ENCODE results near the gene VPS16.

Gene VPS16

GRCh38 chr20:2847802-2848201 lies 7.3 kb downstream of the VPS16 start:
- H3K27ac ChIP-seq (ENCODE audit: low read depth, low read length): no peak overlapping the region
- no peaks in the 10 kb centered on the region for H3K4me1 ChIP-seq (ENCODE audit: control insufficient read depth, insufficient read depth, low read length)
- H3K36me3 ChIP-seq (ENCODE audit: control insufficient read depth, insufficient read depth, low read length): no peaks in the 10 kb centered on the region
- H3K27me3 ChIP-seq (ENCODE audit: control insufficient read depth, insufficient read depth, low read length): no peaks in the 10 kb centered on the region
- H3K9ac ChIP-seq (ENCODE audit: low read length): no peak overlapping the region
- H3K4me3 ChIP-seq (ENCODE audit: low read length): no peak overlapping the region

- no peak overlapping the region for H3K27ac ChIP-seq (ENCODE audit: low read depth, low read length)
- H3K4me3 ChIP-seq (ENCODE audit: low read length): no peak overlapping the region
These were observed 9.0 kb downstream of the VPS16 start for GRCh38 chr20:2849529-2849928.

GRCh38 chr20:2851086-2851485 lies 10.5 kb downstream of the VPS16 start:
- Histone ChIP-seq H3K9ac (ENCODE audit: low read length) (no peak overlapping the region), H3K4me1 (ENCODE audit: control insufficient read depth, insufficient read depth, low read length) (no peaks in the 10 kb centered on the region), H3K27me3 (ENCODE audit: control insufficient read depth, insufficient read depth, low read length) (no peaks in the 10 kb centered on the region), H3K36me3 (ENCODE audit: control insufficient read depth, insufficient read depth, low read length) (no peaks in the 10 kb centered on the region), H3K27ac (ENCODE audit: low read depth, low read length) (no peak overlapping the region), H3K4me3 (ENCODE audit: low read length) (no peak overlapping the region)

More at GRCh38 chr20:2849529-2849928, 9.0 kb downstream of the VPS16 start:
- H3K27me3 ChIP-seq (ENCODE audit: control insufficient read depth, insufficient read depth, low read length): no peaks in the 10 kb centered on the region
- no peaks in the 10 kb centered on the region for H3K4me1 ChIP-seq (ENCODE audit: control insufficient read depth, insufficient read depth, low read length)
- H3K9ac ChIP-seq (ENCODE audit: low read length): no peak overlapping the region
- no peaks in the 10 kb centered on the region for H3K36me3 ChIP-seq (ENCODE audit: control insufficient read depth, insufficient read depth, low read length)

- H3K4me1 ChIP-seq (ENCODE audit: control insufficient read depth, insufficient read depth, low read length): no peaks in the 10 kb centered on the region
- no peaks in the 10 kb centered on the region for H3K27me3 ChIP-seq (ENCODE audit: control insufficient read depth, insufficient read depth, low read length)
- H3K27ac ChIP-seq (ENCODE audit: low read depth, low read length): no peak overlapping the region
- H3K9ac ChIP-seq (ENCODE audit: low read length): no peak overlapping the region
- no peak overlapping the region for H3K4me3 ChIP-seq (ENCODE audit: low read length)
- peaks cover 10% of the 10 kb centered on the region for H3K36me3 ChIP-seq (ENCODE audit: control insufficient read depth, insufficient read depth, low read length)
These were observed 18.0 kb downstream of the VPS16 start for GRCh38 chr20:2858591-2858990.

GRCh38 chr20:2859330-2860121 lies 19.0 kb downstream of the VPS16 start:
- Histone ChIP-seq H3K27ac (ENCODE audit: low read depth, low read length) (no peak overlapping the region), H3K4me3 (ENCODE audit: low read length) (no peak overlapping the region), H3K9ac (ENCODE audit: low read length) (no peak overlapping the region), H3K27me3 (ENCODE audit: control insufficient read depth, insufficient read depth, low read length) (no peaks in the 10 kb centered on the region), H3K4me1 (ENCODE audit: control insufficient read depth, insufficient read depth, low read length) (no peaks in the 10 kb centered on the region), H3K36me3 (ENCODE audit: control insufficient read depth, insufficient read depth, low read length) (peaks cover 15% of the 10 kb centered on the region)

- Histone ChIP-seq H3K9ac (ENCODE audit: low read length) (no peak overlapping the region), H3K27me3 (ENCODE audit: control insufficient read depth, insufficient read depth, low read length) (no peaks in the 10 kb centered on the region), H3K36me3 (ENCODE audit: control insufficient read depth, insufficient read depth, low read length) (peaks cover 25% of the 10 kb centered on the region), H3K4me1 (ENCODE audit: control insufficient read depth, insufficient read depth, low read length) (no peaks in the 10 kb centered on the region), H3K27ac (ENCODE audit: low read depth, low read length) (no peak overlapping the region), H3K4me3 (ENCODE audit: low read length) (no peak overlapping the region)
These were observed 24.1 kb downstream of the VPS16 start for GRCh38 chr20:2864626-2865025.

GRCh38 chr20:2865101-2865500 lies 24.6 kb downstream of the VPS16 start:
- no peaks in the 10 kb centered on the region for H3K27me3 ChIP-seq (ENCODE audit: control insufficient read depth, insufficient read depth, low read length)
- H3K27ac ChIP-seq (ENCODE audit: low read depth, low read length): no peak overlapping the region
- H3K4me1 ChIP-seq (ENCODE audit: control insufficient read depth, insufficient read depth, low read length): no peaks in the 10 kb centered on the region
- peaks cover 25% of the 10 kb centered on the region for H3K36me3 ChIP-seq (ENCODE audit: control insufficient read depth, insufficient read depth, low read length)
- no peak overlapping the region for H3K4me3 ChIP-seq (ENCODE audit: low read length)
- no peak overlapping the region for H3K9ac ChIP-seq (ENCODE audit: low read length)

- H3K9ac ChIP-seq (ENCODE audit: low read length): no peak overlapping the region
- no peaks in the 10 kb centered on the region for H3K27me3 ChIP-seq (ENCODE audit: control insufficient read depth, insufficient read depth, low read length)
- no peak overlapping the region for H3K4me3 ChIP-seq (ENCODE audit: low read length)
- no peak overlapping the region for H3K27ac ChIP-seq (ENCODE audit: low read depth, low read length)
- peaks cover 23% of the 10 kb centered on the region for H3K36me3 ChIP-seq (ENCODE audit: control insufficient read depth, insufficient read depth, low read length)
- H3K4me1 ChIP-seq (ENCODE audit: control insufficient read depth, insufficient read depth, low read length): no peaks in the 10 kb centered on the region
These were observed 25.1 kb downstream of the VPS16 start for GRCh38 chr20:2865630-2866029.

- no peak overlapping the region for H3K9ac ChIP-seq (ENCODE audit: low read length)
- peaks cover 18% of the 10 kb centered on the region for H3K36me3 ChIP-seq (ENCODE audit: control insufficient read depth, insufficient read depth, low read length)
- no peaks in the 10 kb centered on the region for H3K4me1 ChIP-seq (ENCODE audit: control insufficient read depth, insufficient read depth, low read length)
- no peak overlapping the region for H3K27ac ChIP-seq (ENCODE audit: low read depth, low read length)
- H3K4me3 ChIP-seq (ENCODE audit: low read length): no peak overlapping the region
- H3K27me3 ChIP-seq (ENCODE audit: control insufficient read depth, insufficient read depth, low read length): peaks cover 5% of the 10 kb centered on the region
These were observed 25.7 kb downstream of the VPS16 start for GRCh38 chr20:2866236-2866635.

- Histone ChIP-seq H3K4me3 (ENCODE audit: low read length) (no peak overlapping the region), H3K4me1 (ENCODE audit: control insufficient read depth, insufficient read depth, low read length) (no peaks in the 10 kb centered on the region), H3K27ac (ENCODE audit: low read depth, low read length) (no peak overlapping the region), H3K36me3 (ENCODE audit: control insufficient read depth, insufficient read depth, low read length) (peaks cover 15% of the 10 kb centered on the region), H3K9ac (ENCODE audit: low read length) (no peak overlapping the region), H3K27me3 (ENCODE audit: control insufficient read depth, insufficient read depth, low read length) (peaks cover 12% of the 10 kb centered on the region)
These were observed 26.7 kb downstream of the VPS16 start for GRCh38 chr20:2867081-2867864.

- Histone ChIP-seq H3K4me3 (ENCODE audit: low read length) (no peak overlapping the region), H3K27ac (ENCODE audit: low read depth, low read length) (no peak overlapping the region), H3K36me3 (ENCODE audit: control insufficient read depth, insufficient read depth, low read length) (peaks cover 12% of the 10 kb centered on the region), H3K4me1 (ENCODE audit: control insufficient read depth, insufficient read depth, low read length) (peaks cover under 1% of the 10 kb centered on the region), H3K9ac (ENCODE audit: low read length) (no peak overlapping the region), H3K27me3 (ENCODE audit: control insufficient read depth, insufficient read depth, low read length) (peaks cover 13% of the 10 kb centered on the region)
These were observed 28.8 kb downstream of the VPS16 start for GRCh38 chr20:2869381-2869780.

GRCh38 chr20:2871111-2871465 lies 30.5 kb downstream of the VPS16 start:
- H3K9ac ChIP-seq (ENCODE audit: low read length): no peak overlapping the region
- H3K4me1 ChIP-seq (ENCODE audit: control insufficient read depth, insufficient read depth, low read length): peaks cover 5% of the 10 kb centered on the region
- H3K27me3 ChIP-seq (ENCODE audit: control insufficient read depth, insufficient read depth, low read length): peaks cover 13% of the 10 kb centered on the region
- H3K27ac ChIP-seq (ENCODE audit: low read depth, low read length): no peak overlapping the region
- no peak overlapping the region for H3K4me3 ChIP-seq (ENCODE audit: low read length)
- H3K36me3 ChIP-seq (ENCODE audit: control insufficient read depth, insufficient read depth, low read length): peaks cover under 1% of the 10 kb centered on the region
